NCI-H1048 (cell line): ENCODE results near the gene DDX1.

Experiments
- DNase-seq: peaks from one replicate; lab custom pipeline; 2025; lab: John Stamatoyannopoulos, UW

DDX1 gene

DNA sequence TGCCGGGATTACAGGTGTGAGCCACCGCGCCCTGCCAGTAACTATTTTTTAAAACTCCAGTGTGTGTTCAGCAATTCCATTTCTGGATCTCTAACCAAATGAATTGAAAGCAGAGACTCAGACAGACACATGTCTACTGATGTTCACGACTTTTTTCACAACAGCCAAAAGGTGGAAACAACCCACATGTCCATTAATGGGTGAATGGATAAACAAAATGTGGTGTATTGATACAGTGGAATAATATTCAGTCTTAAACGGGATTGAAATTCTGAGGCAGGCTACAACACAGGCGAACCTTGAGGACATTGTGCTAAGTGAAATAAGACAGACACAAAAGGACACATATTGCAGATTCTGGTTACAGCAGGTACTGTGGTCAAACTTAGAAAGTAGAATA is 55.0 kb downstream of the DDX1 start:
- DNase-seq: no peak

- DNase-seq: no peak
Observed at GRCh38 chr2:15647622-15648590, 56.2 kb downstream of the DDX1 start.

DNA sequence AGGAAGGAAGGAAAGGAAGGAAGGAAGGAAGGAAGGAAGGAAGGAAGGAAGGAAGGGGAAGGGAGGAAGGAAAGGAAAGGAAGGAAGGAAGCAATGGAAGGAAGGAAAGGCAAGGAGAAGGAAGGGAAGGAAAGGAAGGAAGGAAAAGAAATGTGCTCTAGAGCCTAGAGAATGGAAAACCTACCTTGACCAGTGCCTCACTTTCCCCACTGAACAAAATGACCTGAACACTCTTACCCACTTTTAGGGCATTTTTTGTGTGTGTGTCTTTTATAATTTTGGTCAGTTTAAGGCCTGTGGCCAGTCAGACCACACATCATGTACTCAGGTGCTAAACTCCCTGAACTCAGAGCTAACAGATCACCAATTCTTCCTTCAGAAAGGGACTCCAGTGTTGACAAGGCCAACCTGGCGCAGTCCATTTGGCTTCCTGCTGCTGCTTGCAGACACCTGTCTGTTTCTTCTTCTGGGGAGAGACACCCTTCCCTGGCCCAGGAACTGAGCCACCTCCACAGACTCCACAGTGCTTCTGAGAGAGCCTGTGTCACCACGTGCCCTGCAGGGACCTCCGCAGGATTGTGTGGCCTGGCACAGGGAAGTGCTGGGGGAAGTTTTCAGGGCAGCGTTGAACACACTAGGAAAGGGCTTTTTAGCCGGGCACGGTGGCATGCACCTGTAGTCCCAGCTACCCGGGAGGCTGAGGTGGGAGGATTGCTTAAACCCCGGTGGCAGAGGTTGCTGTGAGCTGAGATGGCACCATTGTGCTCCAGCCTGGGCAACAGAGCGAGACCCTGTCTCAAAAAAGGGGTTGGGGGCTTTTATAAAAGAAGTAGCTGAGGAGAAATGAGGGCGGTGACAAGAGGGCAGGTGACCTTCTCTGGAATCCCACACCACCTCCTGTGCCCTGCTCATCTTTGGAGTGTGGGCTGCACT is 57.2 kb downstream of the DDX1 start:
- no peak for DNase-seq

- no peak for DNase-seq
Observed at GRCh38 chr2:15649561-15650255, 58.0 kb downstream of the DDX1 start.

DNA sequence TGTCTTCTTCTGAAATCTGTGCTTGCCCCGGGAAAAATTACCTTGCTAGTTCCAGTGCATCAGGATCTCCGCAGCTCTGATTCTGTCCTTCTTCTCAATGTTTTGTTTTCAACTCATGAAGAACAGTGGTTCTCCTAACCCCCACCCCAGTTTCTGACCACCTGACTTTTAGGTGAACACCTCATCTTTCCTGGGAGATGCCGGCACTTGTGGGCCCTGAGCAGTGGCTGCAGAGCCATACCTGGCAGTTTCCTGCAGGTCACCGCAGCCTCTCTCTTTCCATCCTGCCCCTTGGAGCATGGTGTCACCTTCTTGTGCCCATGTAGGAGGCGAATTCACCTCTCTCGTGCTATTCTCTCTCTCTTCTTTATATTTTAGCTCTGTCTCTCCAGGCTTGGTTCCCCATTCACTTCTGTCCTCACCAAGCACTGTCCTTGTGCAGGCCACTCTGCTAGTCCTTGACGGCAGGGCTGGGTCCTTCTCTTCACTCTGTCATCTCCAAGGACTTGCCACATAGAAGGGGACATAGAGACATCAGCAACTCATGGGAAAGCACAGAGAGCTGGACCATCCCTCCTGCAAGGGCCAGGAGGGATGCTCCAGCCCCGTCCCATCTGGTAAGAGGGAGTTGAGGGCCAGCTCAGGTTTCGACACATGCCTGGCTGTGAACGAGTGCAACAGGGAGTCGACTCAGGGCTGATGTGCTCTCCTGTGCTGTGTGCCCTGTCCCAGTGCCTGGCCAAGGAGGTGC is 59.1 kb downstream of the DDX1 start:
- DNase-seq: no peak

- DNase-seq: no peak
Observed at GRCh38 chr2:15651367-15651727, 59.7 kb downstream of the DDX1 start.

DNA sequence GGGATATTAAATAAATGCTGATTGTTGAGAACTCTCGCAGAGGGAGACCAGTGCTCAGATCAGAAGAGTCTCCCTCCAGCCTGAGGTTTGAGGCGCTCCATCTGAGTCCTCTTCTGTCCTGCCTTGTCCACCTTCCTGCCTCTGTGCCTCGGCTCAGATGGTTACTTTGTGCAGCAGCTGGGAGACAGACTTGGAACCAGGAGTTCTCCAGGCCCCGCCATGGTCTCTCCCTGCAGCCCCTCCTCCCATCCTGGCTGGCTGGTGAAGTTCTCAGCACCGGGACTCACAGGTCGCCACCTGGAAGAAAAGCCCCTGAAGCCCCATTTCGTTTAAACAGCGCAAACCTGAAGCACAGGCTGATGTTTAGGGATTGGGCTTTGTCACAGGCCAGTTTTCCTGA is 60.6 kb downstream of the DDX1 start:
- DNase-seq: no peak

DNA sequence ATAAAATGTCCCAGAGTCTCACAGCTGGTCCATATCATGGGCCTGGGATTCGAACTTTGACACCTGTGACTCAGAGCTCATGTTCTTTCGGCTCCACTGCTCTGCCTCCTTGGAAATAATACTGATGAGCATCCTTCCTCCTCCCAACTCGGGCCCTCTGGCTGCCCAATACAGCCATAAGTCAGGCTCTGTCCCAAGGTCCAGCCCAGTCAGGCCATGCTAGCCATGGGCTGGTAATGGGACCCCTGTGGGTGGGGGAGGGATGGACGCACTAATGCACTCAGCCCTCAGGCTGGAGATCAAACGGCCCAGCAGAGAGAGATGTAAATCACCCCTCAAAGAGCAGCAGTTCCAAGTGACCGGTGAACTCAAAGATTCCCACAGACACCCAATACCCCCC is 61.1 kb downstream of the DDX1 start:
- DNase-seq: no peak

- DNase-seq: no peak
Observed at GRCh38 chr2:15653806-15654726, 62.4 kb downstream of the DDX1 start.

DNA sequence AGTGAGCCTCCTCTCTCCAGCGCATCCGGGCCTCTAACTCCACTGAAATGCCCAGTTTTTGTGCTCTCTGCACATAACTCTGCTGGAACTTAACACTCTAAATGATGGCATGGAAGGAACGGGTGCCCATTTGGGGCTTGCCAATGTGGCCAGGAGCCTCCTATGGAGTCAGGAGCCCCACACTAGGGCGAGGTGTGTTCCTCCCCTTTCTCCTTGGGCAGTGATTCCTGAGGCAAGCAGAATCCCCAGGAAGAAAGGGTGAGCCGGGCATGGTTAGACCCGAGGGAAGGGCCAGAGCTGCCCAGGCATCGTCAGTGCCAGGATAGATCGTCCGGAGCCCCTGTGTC is 63.0 kb downstream of the DDX1 start:
- no peak for DNase-seq

DNA sequence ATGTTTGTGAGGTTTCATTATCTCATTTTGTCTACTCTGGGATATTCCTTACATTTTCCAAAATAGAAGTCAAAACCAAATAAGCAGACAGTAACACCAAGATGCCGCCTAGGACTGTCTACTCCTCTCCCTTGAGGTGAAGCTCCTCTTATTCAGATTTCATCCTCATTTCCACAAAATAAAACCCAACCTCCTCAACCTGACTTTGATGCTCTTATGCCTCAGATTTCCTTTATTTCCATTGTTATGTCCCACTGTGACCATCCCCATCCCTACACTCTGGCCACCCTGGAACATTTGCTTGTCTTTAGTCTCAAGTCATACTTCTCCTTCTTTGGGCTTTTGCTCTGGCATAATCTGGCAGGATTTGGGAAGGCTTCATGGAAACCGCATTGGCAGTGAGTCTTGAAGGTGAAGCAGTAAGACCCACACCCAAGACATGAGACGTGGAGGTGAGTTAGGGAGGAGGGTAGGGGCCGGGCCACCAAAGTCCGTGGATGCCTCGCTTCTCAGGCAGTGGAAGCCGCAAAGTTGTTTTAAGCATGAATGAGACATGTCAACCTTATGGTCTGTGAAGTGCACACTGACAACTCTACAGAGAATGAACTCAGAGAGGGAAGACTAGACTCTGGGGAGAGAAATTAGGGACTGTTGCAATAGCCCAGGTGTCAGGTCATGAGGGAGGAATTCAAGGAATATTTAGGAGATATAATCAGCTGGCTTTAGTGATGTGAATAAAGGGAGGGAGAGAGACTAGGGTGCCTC is 63.6 kb downstream of the DDX1 start:
- no peak for DNase-seq

DNA sequence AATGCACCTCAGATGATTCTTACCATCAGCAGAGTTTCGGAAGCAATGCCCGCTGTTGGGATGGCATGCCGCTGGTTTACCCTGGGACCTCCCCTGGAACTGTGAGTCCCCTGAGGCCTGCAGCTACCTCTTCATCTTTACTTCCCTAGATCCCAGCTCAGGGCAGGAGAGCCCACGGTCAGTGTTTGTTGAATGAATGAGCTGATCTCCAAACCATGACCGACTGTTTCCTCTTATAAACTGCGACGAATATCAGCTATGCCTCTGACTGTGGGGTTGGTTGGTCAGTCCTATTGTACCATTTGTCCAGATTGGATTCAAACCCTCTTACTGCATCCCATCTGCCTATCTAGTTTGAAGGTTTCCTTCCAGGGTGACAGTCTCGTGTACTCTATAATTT is 64.4 kb downstream of the DDX1 start:
- no peak for DNase-seq

- DNase-seq: no peak
Observed at GRCh38 chr2:15657759-15658158, 66.1 kb downstream of the DDX1 start.

DNA sequence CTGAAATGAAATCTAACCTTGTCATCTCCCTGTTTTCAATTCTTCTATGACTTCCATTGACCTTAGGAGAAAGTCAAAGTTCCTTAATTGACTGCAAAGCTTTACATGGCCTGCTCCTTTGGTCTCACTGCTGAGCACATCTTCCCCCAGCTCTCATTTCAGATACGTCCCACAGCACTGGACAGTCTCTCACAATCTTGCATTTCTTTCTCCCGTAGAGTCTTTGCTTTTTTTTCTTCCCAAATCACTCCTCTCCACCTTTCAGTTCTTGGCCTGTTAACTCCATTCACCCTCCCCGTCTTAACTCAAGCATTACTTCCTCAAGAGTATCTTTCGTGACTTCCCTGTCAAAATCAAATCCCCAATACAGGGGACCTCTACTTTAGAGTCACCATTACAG is 67.2 kb downstream of the DDX1 start:
- DNase-seq: no peak

DNA sequence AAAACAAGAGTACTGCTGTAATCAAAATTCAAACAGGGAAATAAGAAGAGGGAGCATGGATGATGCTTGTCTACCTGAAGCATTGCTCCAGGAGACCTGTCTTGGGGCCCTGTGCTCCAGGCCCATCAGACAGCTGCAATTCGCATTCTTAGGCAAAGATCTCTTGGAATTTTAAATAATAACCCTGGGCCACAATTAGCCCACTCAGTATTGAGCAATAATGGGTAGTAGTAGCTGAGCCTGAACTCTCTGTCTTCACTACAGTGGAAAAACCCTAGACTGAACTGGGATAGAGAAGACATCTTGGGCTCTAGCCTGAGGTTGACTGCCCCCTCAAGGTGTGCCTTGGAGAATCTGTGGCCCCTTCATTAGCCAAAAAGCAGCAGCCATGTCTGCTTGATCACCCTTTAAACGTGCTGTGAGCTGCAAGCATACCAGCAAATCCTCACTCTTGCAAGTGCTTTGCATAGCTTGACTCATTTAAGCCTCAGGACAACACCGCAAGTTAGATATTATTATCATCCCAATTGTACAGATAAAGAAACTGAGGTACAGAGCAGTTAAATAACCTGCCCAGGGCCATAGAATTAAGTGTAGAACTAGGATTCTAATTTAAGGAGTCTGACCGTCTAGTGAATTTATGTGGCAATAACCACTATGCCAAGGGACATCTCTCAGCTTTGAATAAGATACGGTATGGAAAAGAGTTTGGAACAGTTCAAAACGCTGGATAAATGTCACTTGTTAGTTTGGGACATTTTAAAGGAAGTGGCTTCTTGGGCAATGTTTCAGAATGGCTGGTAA is 69.0 kb downstream of the DDX1 start:
- no peak for DNase-seq

GRCh38 chr2:15661295-15661569 is 69.6 kb downstream of the DDX1 start:
- DNase-seq: no peak

GRCh38 chr2:15662026-15662425 is 70.4 kb downstream of the DDX1 start:
- no peak for DNase-seq

- no peak for DNase-seq
Observed at GRCh38 chr2:15662579-15662978, 70.9 kb downstream of the DDX1 start.

DNA sequence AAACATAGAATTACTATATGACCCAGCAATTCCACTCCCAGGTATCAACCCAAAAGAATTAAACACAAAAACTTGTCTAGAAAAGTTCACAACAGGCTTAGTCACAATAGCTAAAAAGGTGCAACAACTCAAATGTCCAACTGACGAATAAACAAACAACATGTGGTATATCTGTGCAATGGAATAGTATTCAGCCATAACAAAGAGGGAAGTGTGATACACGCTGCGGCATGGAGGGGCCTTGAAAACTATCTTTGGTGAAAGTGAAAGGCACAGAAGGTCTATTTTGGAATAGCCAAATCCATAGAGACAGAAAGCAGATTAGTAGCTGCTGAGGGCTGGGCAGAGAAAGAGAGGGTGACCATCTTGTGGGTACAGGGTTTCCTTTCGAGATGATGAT is 72.1 kb downstream of the DDX1 start:
- no peak for DNase-seq
